ENCODE results near the gene LDB2. TPM values are rescaled to one million over a fixed set of nuclear protein-coding genes. Genes with fewer than 3 reads are reported as not detected.
"Not testable (repeated sequence)": the region's sequence is repeated elsewhere in the genome, so short reads cannot be mapped to it uniquely, and the experiment has no call there.

LDB2 gene
- total RNA-seq: 346 and 363 TPM in 2 replicates

- peak; percentile 81 to 95 for DNase-seq (ENCODE audit: low read depth in 2 of 2)
Measured at GRCh38 chr4:16897991-16898827, at the start of gene LDB2. Gene LDB2, minus strand, starts transcription at chr4:16898645.

GRCh38 chr4:16942491-16942890, 44.0 kb upstream of the LDB2 start:
- DNase-seq (ENCODE audit: low read depth in 2 of 2): no peak

- DNase-seq (ENCODE audit: low read depth in 2 of 2): no peak
Measured at GRCh38 chr4:16939178-16939577, 40.7 kb upstream of the LDB2 start.

GRCh38 chr4:16938512-16939040, 40.1 kb upstream of the LDB2 start:
- no peak for DNase-seq (ENCODE audit: low read depth in 2 of 2)

GRCh38 chr4:16931339-16932305, 33.2 kb upstream of the LDB2 start:
- DNase-seq (ENCODE audit: low read depth in 2 of 2): peak in 1 of 2 donors; percentile 32

- no peak for DNase-seq (ENCODE audit: low read depth in 2 of 2)
Measured at GRCh38 chr4:16926214-16926613, 27.8 kb upstream of the LDB2 start.

GRCh38 chr4:16918716-16919115, 20.3 kb upstream of the LDB2 start:
- DNase-seq (ENCODE audit: low read depth in 2 of 2): not testable (repeated sequence)

- DNase-seq (ENCODE audit: low read depth in 2 of 2): peak; percentile 75 to 79
Measured at GRCh38 chr4:16916719-16917337, 18.4 kb upstream of the LDB2 start.

- no peak for DNase-seq (ENCODE audit: low read depth in 2 of 2)
Measured at GRCh38 chr4:16916031-16916430, 17.6 kb upstream of the LDB2 start.

- peak in 1 of 2 donors; percentile 83 for DNase-seq (ENCODE audit: low read depth in 2 of 2)
Measured at GRCh38 chr4:16914208-16914607, 15.8 kb upstream of the LDB2 start.

- DNase-seq (ENCODE audit: low read depth in 2 of 2): no peak
Measured at GRCh38 chr4:16912896-16913295, 14.5 kb upstream of the LDB2 start.

- no peak for DNase-seq (ENCODE audit: low read depth in 2 of 2)
Measured at GRCh38 chr4:16909281-16909680, 10.8 kb upstream of the LDB2 start.

- DNase-seq (ENCODE audit: low read depth in 2 of 2): no peak
Measured at GRCh38 chr4:16908377-16909021, 10.1 kb upstream of the LDB2 start.

- no peak for DNase-seq (ENCODE audit: low read depth in 2 of 2)
Measured at GRCh38 chr4:16900325-16900724, 1.9 kb upstream of the LDB2 start.

- peak; percentile 82 to 90 for DNase-seq (ENCODE audit: low read depth in 2 of 2)
Measured at GRCh38 chr4:16896881-16897750, 1.3 kb downstream of the LDB2 start.

GRCh38 chr4:16894406-16894805, 4.0 kb downstream of the LDB2 start:
- peak; percentile 48 to 59 for DNase-seq (ENCODE audit: low read depth in 2 of 2)

- DNase-seq (ENCODE audit: low read depth in 2 of 2): peak; percentile 28 to 57
Measured at GRCh38 chr4:16893141-16893651, 5.2 kb downstream of the LDB2 start.

- no peak for DNase-seq (ENCODE audit: low read depth in 2 of 2)
Measured at GRCh38 chr4:16890651-16891050, 7.8 kb downstream of the LDB2 start.

GRCh38 chr4:16889945-16890344, 8.5 kb downstream of the LDB2 start:
- no peak for DNase-seq (ENCODE audit: low read depth in 2 of 2)

GRCh38 chr4:16887887-16888286, 10.6 kb downstream of the LDB2 start:
- DNase-seq (ENCODE audit: low read depth in 2 of 2): no peak
